HEK293 (cell line): ENCODE data around the gene ARPC1A.

Experiments
- CTCF ChIA-PET: fragments of 350-600 bp; formaldehyde crosslinking; extraction: SDS; loops from one replicate; lab custom pipeline; 2021; ENCODE audit warnings: antibody characterized with exemption; lab: Yijun Ruan, JAX
- POLR2A ChIA-PET: fragments of 300-600 bp; formaldehyde crosslinking; extraction: SDS; loops from one replicate; lab custom pipeline; 2020; ENCODE audit warnings: antibody characterized with exemption, inconsistent platforms; lab: Yijun Ruan, JAX
- H3K27ac ChIP-seq: fragments of 200-500 bp; sonication (Bioruptor generic); 2 replicates; pipeline ENCODE4 v1.5.1; 2014; ENCODE audit warnings: low read depth, low read length, control low read depth, inconsistent platforms; ENCODE audit errors: extremely low read depth
- H3K36me3 ChIP-seq, 2 experiments: fragments of 200-500 bp in 1 of 2; sonication (Bioruptor generic) in 1 of 2; 1 replicate in 1 of 2; 2 replicates in 1 of 2; pipeline ENCODE4 v1.5.1; 2014 to 2017; ENCODE audit warnings: inconsistent platforms in 2 of 2, low read length in 2 of 2; ENCODE audit not compliant: control insufficient read depth in 2 of 2, insufficient read depth in 1 of 2
- H3K4me1 ChIP-seq: fragments of 200-500 bp; sonication (Bioruptor generic); 2 replicates; pipeline ENCODE4 v1.5.1; 2014; ENCODE audit warnings: mild to moderate bottlenecking, low read length, inconsistent platforms; ENCODE audit not compliant: control insufficient read depth, insufficient read depth
- H3K4me3 ChIP-seq: 2 replicates; pipeline ENCODE4 v1.5.1; 2011; ENCODE audit warnings: low read depth, mild to moderate bottlenecking, control low read depth, low read length, moderate library complexity
- H3K9me3 ChIP-seq: fragments of 200-500 bp; sonication (Bioruptor generic); 2 replicates; pipeline ENCODE4 v1.5.1; 2014; ENCODE audit warnings: low read depth, low read length, inconsistent platforms; ENCODE audit not compliant: control insufficient read depth, insufficient read depth
- EGR2 ChIP-seq: fragments of 450-650 bp; formaldehyde crosslinking; IDR thresholded peaks from 2 replicates; pipeline ENCODE4 v1.5.1; 2016; ENCODE audit warnings: low read depth, missing biosample characterization, missing genetic modification characterization
- MZF1 ChIP-seq: fragments of 450-650 bp; formaldehyde crosslinking; IDR thresholded peaks from 2 replicates; pipeline ENCODE4 v1.5.1; 2017; ENCODE audit warnings: missing biosample characterization, missing genetic modification characterization, borderline replicate concordance
- SCRT1 ChIP-seq: fragments of 450-650 bp; formaldehyde crosslinking; IDR thresholded peaks from 2 replicates; pipeline ENCODE4 v1.5.1; 2016; ENCODE audit warnings: missing biosample characterization, missing genetic modification characterization, borderline replicate concordance
- ZFP41 ChIP-seq: fragments of 450-650 bp; formaldehyde crosslinking; IDR thresholded peaks from 2 replicates; pipeline ENCODE4 v1.5.1; 2016; ENCODE audit warnings: missing biosample characterization, missing genetic modification characterization, borderline replicate concordance
- ZNF121 ChIP-seq: fragments of 450-650 bp; formaldehyde crosslinking; IDR thresholded peaks from 2 replicates; pipeline ENCODE4 v1.5.1; 2016; ENCODE audit warnings: missing biosample characterization, missing genetic modification characterization
- ZNF132 ChIP-seq: fragments of 450-650 bp; formaldehyde crosslinking; IDR thresholded peaks from 2 replicates; pipeline ENCODE4 v1.5.1; 2017; ENCODE audit warnings: missing biosample characterization, missing genetic modification characterization, borderline replicate concordance
- ZNF280D ChIP-seq: fragments of 450-650 bp; formaldehyde crosslinking; IDR thresholded peaks from 2 replicates; pipeline ENCODE4 v1.5.1; 2016; ENCODE audit warnings: missing biosample characterization, missing genetic modification characterization
- ZNF292 ChIP-seq: fragments of 450-650 bp; formaldehyde crosslinking; IDR thresholded peaks from 2 replicates; pipeline ENCODE4 v1.5.1; 2016; ENCODE audit warnings: low read depth, missing biosample characterization, missing genetic modification characterization, borderline replicate concordance
- ZNF335 ChIP-seq: fragments of 450-650 bp; formaldehyde crosslinking; conservative IDR thresholded peaks from 2 replicates; pipeline ENCODE4 v1.5.1; 2016; ENCODE audit warnings: missing biosample characterization, missing genetic modification characterization
- ZNF398 ChIP-seq: fragments of 450-650 bp; formaldehyde crosslinking; IDR thresholded peaks from 2 replicates; pipeline ENCODE4 v1.5.1; 2017; ENCODE audit warnings: missing biosample characterization, missing genetic modification characterization
- ZNF404 ChIP-seq: fragments of 450-650 bp; formaldehyde crosslinking; IDR thresholded peaks from 2 replicates; pipeline ENCODE4 v1.5.1; 2017; ENCODE audit warnings: missing biosample characterization, missing genetic modification characterization
- ZNF600 ChIP-seq: fragments of 450-650 bp; formaldehyde crosslinking; IDR thresholded peaks from 2 replicates; pipeline ENCODE4 v1.5.1; 2016; ENCODE audit warnings: missing biosample characterization, missing genetic modification characterization
- ZNF623 ChIP-seq: fragments of 450-650 bp; formaldehyde crosslinking; IDR thresholded peaks from 2 replicates; pipeline ENCODE4 v1.5.1; 2016; ENCODE audit warnings: missing biosample characterization, missing genetic modification characterization
- ZNF654 ChIP-seq: fragments of 450-650 bp; formaldehyde crosslinking; IDR thresholded peaks from 2 replicates; pipeline ENCODE4 v1.5.1; 2016; ENCODE audit warnings: low read depth, missing biosample characterization, missing genetic modification characterization
- ZNF660 ChIP-seq: fragments of 450-650 bp; IDR thresholded peaks from 2 replicates; pipeline ENCODE4 v1.5.1; 2018; ENCODE audit warnings: missing biosample characterization, mild to moderate bottlenecking, missing genetic modification characterization
- ZNF785 ChIP-seq: fragments of 450-650 bp; formaldehyde crosslinking; IDR thresholded peaks from 2 replicates; pipeline ENCODE4 v1.5.1; 2016; ENCODE audit warnings: missing biosample characterization, missing genetic modification characterization
- ZNF791 ChIP-seq: fragments of 450-650 bp; formaldehyde crosslinking; IDR thresholded peaks from 2 replicates; pipeline ENCODE4 v1.5.1; 2016; ENCODE audit warnings: missing biosample characterization, missing genetic modification characterization
- TF ChIP-seq, protein P1 (sequence below): fragments of 450-650 bp; formaldehyde crosslinking; IDR thresholded peaks from 2 replicates; pipeline ENCODE4; 2016; ENCODE audit warnings: missing biosample characterization, missing genetic modification characterization
- TF ChIP-seq, protein P2 (sequence below): fragments of 450-650 bp; formaldehyde crosslinking; IDR thresholded peaks from 2 replicates; pipeline ENCODE4 v1.5.1; 2016; ENCODE audit warnings: missing biosample characterization, missing genetic modification characterization
- TF ChIP-seq, protein P3 (sequence below): fragments of 450-650 bp; formaldehyde crosslinking; IDR thresholded peaks from 2 replicates; pipeline ENCODE4 v1.5.1; 2016; ENCODE audit warnings: missing biosample characterization, missing genetic modification characterization

ARPC1A gene

DNA sequence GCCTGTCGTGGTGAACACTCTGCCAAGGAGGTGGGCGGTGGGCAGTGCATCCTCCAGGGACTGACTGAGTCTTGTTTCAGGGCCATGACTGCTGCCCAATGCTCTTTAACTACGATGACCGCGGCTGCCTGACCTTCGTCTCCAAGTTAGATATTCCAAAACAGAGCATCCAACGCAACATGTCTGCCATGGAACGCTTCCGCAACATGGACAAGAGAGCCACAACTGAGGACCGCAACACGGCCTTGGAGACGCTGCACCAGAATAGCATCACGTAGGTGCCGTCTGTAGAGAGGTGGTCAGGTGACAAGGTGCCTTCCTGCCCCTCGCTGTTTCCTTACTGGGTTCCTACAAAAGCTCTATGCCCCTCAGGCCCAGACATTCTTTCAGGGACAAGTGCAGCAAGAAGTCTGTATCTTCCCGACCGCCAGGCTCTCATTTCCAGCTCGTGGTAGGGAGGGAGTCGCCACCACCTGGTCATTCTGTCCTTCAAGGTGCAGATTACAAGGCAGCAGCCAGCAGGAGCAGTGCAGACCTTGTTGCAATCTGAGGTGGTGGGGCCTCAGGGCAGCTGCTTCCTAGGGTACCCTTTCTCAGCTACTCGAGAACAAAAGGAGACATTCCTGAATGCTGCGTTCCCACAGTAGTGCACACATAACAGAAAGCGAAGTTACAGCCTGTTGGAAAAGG lies 33.9 kb downstream of the ARPC1A start:
- Histone ChIP-seq H3K9me3 (no peaks in the 10 kb centered on the region), H3K27ac (no peak overlapping the region)
- POLR2A ChIA-PET, result no interaction called here
- no peak for TF ChIP-seq ZNF623 (tag by site-specific recombination)
- TF ChIP-seq, protein P1, sequence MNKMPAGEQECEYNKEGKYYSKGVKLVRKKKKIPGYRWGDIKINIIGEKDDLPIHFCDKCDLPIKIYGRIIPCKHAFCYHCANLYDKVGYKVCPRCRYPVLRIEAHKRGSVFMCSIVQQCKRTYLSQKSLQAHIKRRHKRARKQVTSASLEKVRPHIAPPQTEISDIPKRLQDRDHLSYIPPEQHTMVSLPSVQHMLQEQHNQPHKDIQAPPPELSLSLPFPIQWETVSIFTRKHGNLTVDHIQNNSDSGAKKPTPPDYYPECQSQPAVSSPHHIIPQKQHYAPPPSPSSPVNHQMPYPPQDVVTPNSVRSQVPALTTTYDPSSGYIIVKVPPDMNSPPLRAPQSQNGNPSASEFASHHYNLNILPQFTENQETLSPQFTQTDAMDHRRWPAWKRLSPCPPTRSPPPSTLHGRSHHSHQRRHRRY, result no peak
- TF ChIP-seq ZFP41, result no peak
- TF ChIP-seq ZNF600 (tag by site-specific recombination), result peak; percentile 74
- TF ChIP-seq, all 188 proteins: peak for 1
- Histone ChIP-seq H3K36me3 (peaks cover 33 to 75% of the 10 kb centered on the region in 2 experiments), H3K4me3 (no peak overlapping the region), H3K4me1 (no peaks in the 10 kb centered on the region)
- CTCF ChIA-PET, result interaction anchor here (0.6 kb wide), 1 partner anchor 51 kb away, joined by 7 read pairs; no protein-coding TSS in a partner anchor

DNA sequence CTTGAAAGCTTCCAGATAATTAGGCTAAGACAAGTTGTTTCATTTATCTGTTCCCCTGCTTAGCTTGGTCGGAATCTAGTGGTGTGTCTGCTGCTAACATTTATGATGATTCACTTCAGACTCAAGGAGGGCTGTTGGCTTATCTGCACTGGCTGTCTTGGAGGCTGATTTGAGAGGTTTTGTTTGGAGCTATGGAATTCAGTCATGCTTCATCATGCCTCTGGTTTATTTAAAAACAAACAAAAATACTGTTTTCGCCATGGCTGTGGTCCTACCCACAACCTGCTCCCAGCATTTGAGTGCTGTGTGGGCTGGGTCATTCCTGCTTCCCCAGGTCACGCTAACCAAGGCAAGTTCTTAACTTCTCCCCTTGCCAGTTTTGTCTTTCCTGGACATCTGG lies 37.1 kb downstream of the ARPC1A start:
- ChIA-PET CTCF (interaction anchor here (0.6 to 1.6 kb wide), 4 partner anchors 10 to 620 kb away, joined by 3 to 7 read pairs (median 4); no protein-coding TSS in a partner anchor), POLR2A (interaction anchor here (0.6 kb wide), 1 partner anchor 165 kb away, joined by 3 read pairs; no protein-coding TSS in a partner anchor)
- no peaks in the 10 kb centered on the region for H3K4me1 ChIP-seq
- H3K9me3 ChIP-seq, result no peaks in the 10 kb centered on the region
- no peak overlapping the region for H3K4me3 ChIP-seq
- H3K27ac ChIP-seq, result no peak overlapping the region
- TF ChIP-seq MZF1 (tag by site-specific recombination), result no peak
- TF ChIP-seq, protein P2, sequence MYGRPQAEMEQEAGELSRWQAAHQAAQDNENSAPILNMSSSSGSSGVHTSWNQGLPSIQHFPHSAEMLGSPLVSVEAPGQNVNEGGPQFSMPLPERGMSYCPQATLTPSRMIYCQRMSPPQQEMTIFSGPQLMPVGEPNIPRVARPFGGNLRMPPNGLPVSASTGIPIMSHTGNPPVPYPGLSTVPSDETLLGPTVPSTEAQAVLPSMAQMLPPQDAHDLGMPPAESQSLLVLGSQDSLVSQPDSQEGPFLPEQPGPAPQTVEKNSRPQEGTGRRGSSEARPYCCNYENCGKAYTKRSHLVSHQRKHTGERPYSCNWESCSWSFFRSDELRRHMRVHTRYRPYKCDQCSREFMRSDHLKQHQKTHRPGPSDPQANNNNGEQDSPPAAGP, result no peak
- no peak for TF ChIP-seq SCRT1 (tag by site-specific recombination)
- TF ChIP-seq ZNF404, result no peak
- no peak for TF ChIP-seq ZNF292 (tag by site-specific recombination)
- no peak for TF ChIP-seq ZNF791
- no peak for TF ChIP-seq ZNF785 (tag by site-specific recombination)
- TF ChIP-seq ZNF660 (tag by site-specific recombination), result no peak
- no peak for TF ChIP-seq ZNF121 (tag by site-specific recombination)
- TF ChIP-seq, protein P3, sequence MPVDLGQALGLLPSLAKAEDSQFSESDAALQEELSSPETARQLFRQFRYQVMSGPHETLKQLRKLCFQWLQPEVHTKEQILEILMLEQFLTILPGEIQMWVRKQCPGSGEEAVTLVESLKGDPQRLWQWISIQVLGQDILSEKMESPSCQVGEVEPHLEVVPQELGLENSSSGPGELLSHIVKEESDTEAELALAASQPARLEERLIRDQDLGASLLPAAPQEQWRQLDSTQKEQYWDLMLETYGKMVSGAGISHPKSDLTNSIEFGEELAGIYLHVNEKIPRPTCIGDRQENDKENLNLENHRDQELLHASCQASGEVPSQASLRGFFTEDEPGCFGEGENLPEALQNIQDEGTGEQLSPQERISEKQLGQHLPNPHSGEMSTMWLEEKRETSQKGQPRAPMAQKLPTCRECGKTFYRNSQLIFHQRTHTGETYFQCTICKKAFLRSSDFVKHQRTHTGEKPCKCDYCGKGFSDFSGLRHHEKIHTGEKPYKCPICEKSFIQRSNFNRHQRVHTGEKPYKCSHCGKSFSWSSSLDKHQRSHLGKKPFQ (tag by site-specific recombination), result no peak
- TF ChIP-seq EGR2 (tag by site-specific recombination), result no peak
- peaks cover 37 to 80% of the 10 kb centered on the region in 2 experiments for H3K36me3 ChIP-seq

DNA sequence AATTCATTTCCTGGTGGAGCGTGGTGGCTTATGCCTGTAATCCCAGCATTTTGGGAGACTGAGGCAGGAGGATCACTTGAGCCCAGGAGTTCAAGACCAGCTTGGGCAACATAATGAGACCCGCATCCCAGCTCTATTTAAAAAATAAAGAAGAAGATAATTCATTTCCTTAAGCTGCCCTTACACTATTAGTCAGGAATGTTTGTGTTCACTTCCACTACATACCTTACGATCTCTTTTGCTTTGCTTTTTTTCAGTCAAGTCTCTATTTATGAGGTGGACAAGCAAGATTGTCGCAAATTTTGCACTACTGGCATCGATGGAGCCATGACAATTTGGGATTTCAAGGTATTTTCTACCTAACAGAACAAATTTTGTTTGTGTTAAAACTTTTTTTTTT lies 37.6 kb downstream of the ARPC1A start:
- Histone ChIP-seq H3K27ac (no peak overlapping the region), H3K4me1 (no peaks in the 10 kb centered on the region), H3K4me3 (no peak overlapping the region), H3K36me3 (peaks cover 36 to 75% of the 10 kb centered on the region in 2 experiments), H3K9me3 (no peaks in the 10 kb centered on the region)
- CTCF ChIA-PET, result interaction anchor here (0.8 to 1.6 kb wide), 2 partner anchors 11 to 52 kb away, joined by 5 to 7 read pairs; no protein-coding TSS in a partner anchor
- TF ChIP-seq ZNF398 (tag by site-specific recombination) (no peak), ZNF335 (tag by site-specific recombination) (no peak), ZNF654 (tag by site-specific recombination) (no peak), ZNF280D (tag by site-specific recombination) (no peak), ZNF132 (tag by site-specific recombination) (no peak)
- POLR2A ChIA-PET, result no interaction called here
